ENCODE data around the gene FKBP3. TPM values are rescaled to one million over a fixed set of nuclear protein-coding genes. Genes with fewer than 3 reads are reported as not detected.
A peak's percentile ranks its signal among the peaks of the same experiment; 100 is the strongest.
"Not testable (repeated sequence)": the region's sequence is repeated elsewhere in the genome, so short reads cannot be mapped to it uniquely, and the experiment has no call there.

The FKBP3 gene
- total RNA-seq, 2 experiments from 2014 or later = 47.6 to 50.8 TPM

GRCh38 chr14:45104561-45104960 lies 29.7 kb downstream of the FKBP3 start:
- H3K4me3 Mint-ChIP-seq = no peak overlapping the region
- peaks cover 40% of the 10 kb centered on the region for H3K36me3 Mint-ChIP-seq (ENCODE audit: low read depth)
- no peaks in the 10 kb centered on the region for H3K27me3 Mint-ChIP-seq (ENCODE audit: low read depth)
- intact Hi-C loops (cut with micrococcal nuclease) = no loop called here
- CTCF ChIA-PET = no interaction called here
- no peaks in the 10 kb centered on the region for H3K9me3 Mint-ChIP-seq
- H3K27ac Mint-ChIP-seq = no peak overlapping the region
- peaks cover 11% of the 10 kb centered on the region for H3K4me1 Mint-ChIP-seq (ENCODE audit: low read depth)
- DNase-seq = no peak

GRCh38 chr14:45103806-45104205 lies 30.5 kb downstream of the FKBP3 start:
- no peak for DNase-seq
- intact Hi-C loops (cut with micrococcal nuclease) = no loop called here
- peaks cover 8% of the 10 kb centered on the region for H3K4me1 Mint-ChIP-seq (ENCODE audit: low read depth)
- H3K27ac Mint-ChIP-seq = no peak overlapping the region
- H3K36me3 Mint-ChIP-seq (ENCODE audit: low read depth) = peaks cover 40% of the 10 kb centered on the region
- no peak overlapping the region for H3K4me3 Mint-ChIP-seq
- CTCF ChIA-PET = no interaction called here
- H3K9me3 Mint-ChIP-seq = no peaks in the 10 kb centered on the region
- H3K27me3 Mint-ChIP-seq (ENCODE audit: low read depth) = no peaks in the 10 kb centered on the region

GRCh38 chr14:45096218-45096617 lies 38.1 kb downstream of the FKBP3 start:
- no peak overlapping the region for H3K27ac Mint-ChIP-seq

DNA sequence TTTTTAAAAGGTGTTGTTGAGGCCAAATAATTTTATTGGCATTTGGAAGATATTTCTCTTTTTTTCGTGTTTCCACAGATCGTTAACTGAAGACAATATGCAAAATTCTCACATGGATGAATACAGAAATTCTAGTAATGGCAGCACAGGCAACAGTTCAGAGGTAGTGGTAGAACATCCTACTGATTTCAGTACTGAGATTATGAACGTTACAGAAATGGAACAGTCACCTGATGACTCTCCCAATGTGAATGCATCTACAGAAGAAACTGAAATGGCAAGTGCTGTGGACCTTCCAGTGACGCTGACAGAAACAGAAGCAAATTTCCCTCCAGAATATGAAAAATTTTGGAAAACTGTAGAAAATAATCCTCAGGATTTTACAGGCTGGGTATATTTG lies 39.1 kb downstream of the FKBP3 start:
- DNase-seq = no peak
- Mint-ChIP-seq H3K27me3 (ENCODE audit: low read depth) (no peaks in the 10 kb centered on the region), H3K36me3 (ENCODE audit: low read depth) (peaks cover 50% of the 10 kb centered on the region), H3K4me3 (no peak overlapping the region), H3K4me1 (ENCODE audit: low read depth) (peaks cover 44% of the 10 kb centered on the region), H3K27ac (no peak overlapping the region), H3K9me3 (no peaks in the 10 kb centered on the region)
- CTCF ChIA-PET = interaction anchor here (0.6 kb wide), 1 partner anchor 66 kb away, joined by 3 read pairs; no protein-coding TSS in a partner anchor
- intact Hi-C loops (cut with micrococcal nuclease) = loop anchor here (1.0 kb wide), 1 partner anchor 10 kb away; no protein-coding TSS in a partner anchor

More at GRCh38 chr14:45096218-45096617, 38.1 kb downstream of the FKBP3 start:
- CTCF ChIA-PET = interaction anchor here (0.6 kb wide), 1 partner anchor 27 kb away, joined by 3 read pairs; no protein-coding TSS in a partner anchor
- peaks cover 56% of the 10 kb centered on the region for H3K36me3 Mint-ChIP-seq (ENCODE audit: low read depth)
- no peak for DNase-seq
- no peaks in the 10 kb centered on the region for H3K27me3 Mint-ChIP-seq (ENCODE audit: low read depth)
- intact Hi-C loops (cut with micrococcal nuclease) = no loop called here
- H3K4me1 Mint-ChIP-seq (ENCODE audit: low read depth) = peaks cover 33% of the 10 kb centered on the region
- no peak overlapping the region for H3K4me3 Mint-ChIP-seq
- no peaks in the 10 kb centered on the region for H3K9me3 Mint-ChIP-seq

- intact Hi-C loops (cut with micrococcal nuclease) = no loop called here
- no peaks in the 10 kb centered on the region for H3K9me3 Mint-ChIP-seq
- H3K27ac Mint-ChIP-seq = no peak overlapping the region
- peaks cover 45% of the 10 kb centered on the region for H3K36me3 Mint-ChIP-seq (ENCODE audit: low read depth)
- no peaks in the 10 kb centered on the region for H3K27me3 Mint-ChIP-seq (ENCODE audit: low read depth)
- H3K4me3 Mint-ChIP-seq = no peak overlapping the region
- CTCF ChIA-PET = no interaction called here
- no peak for DNase-seq
- peaks cover 50% of the 10 kb centered on the region for H3K4me1 Mint-ChIP-seq (ENCODE audit: low read depth)
Observed at GRCh38 chr14:45094275-45094674, 40.0 kb downstream of the FKBP3 start.

GRCh38 chr14:45091710-45092109 lies 42.6 kb downstream of the FKBP3 start:
- H3K4me1 Mint-ChIP-seq (ENCODE audit: low read depth) = peaks cover 68% of the 10 kb centered on the region
- CTCF ChIA-PET = no interaction called here

GRCh38 chr14:45089813-45090212 lies 44.5 kb downstream of the FKBP3 start:
- Mint-ChIP-seq H3K9me3 (no peaks in the 10 kb centered on the region), H3K36me3 (ENCODE audit: low read depth) (peaks cover 28% of the 10 kb centered on the region), H3K27ac (peak overlapping the region; percentile 3), H3K4me1 (ENCODE audit: low read depth) (peaks cover 76% of the 10 kb centered on the region), H3K27me3 (ENCODE audit: low read depth) (no peaks in the 10 kb centered on the region), H3K4me3 (no peak overlapping the region)
- peak; percentile 44 for DNase-seq
- intact Hi-C loops (cut with micrococcal nuclease) = loop anchor here (1.0 to 2.0 kb wide), 5 partner anchors 24 to 193 kb away; partner anchors contain the start of genes FKBP3 and KLHL28
- CTCF ChIA-PET = interaction anchor here (0.8 to 0.9 kb wide), 2 partner anchors 10 to 24 kb away, joined by 3 to 4 read pairs; no protein-coding TSS in a partner anchor

More at GRCh38 chr14:45091710-45092109, 42.6 kb downstream of the FKBP3 start:
- intact Hi-C loops (cut with micrococcal nuclease) = no loop called here
- H3K27me3 Mint-ChIP-seq (ENCODE audit: low read depth) = no peaks in the 10 kb centered on the region
- no peak overlapping the region for H3K27ac Mint-ChIP-seq
- no peak overlapping the region for H3K4me3 Mint-ChIP-seq
- no peak for DNase-seq
- H3K36me3 Mint-ChIP-seq (ENCODE audit: low read depth) = peaks cover 33% of the 10 kb centered on the region
- H3K9me3 Mint-ChIP-seq = no peaks in the 10 kb centered on the region

DNA sequence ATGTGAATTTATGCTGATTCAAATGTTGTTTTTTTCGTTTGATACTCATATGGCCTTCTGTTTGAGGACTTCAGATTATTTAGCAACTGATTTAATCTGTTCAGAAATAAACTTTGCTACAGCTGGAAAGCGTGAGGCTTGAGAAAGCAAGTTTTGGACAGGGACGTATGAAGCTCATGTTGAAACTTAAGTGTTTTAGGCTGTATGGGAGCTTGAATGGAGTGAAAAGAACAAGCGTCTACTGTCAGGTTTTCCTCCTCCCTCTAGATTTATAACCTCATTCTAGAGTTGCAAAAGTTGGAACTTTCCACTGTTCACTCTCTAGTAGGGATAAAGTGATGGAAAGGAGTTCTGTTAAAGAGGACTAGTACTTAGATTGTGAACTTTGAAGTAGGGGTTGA lies 49.3 kb downstream of the FKBP3 start:
- Mint-ChIP-seq H3K27ac (peak overlapping the region; percentile 93), H3K27me3 (ENCODE audit: low read depth) (no peaks in the 10 kb centered on the region), H3K9me3 (no peaks in the 10 kb centered on the region), H3K4me3 (peak overlapping the region; percentile 96), H3K36me3 (ENCODE audit: low read depth) (peaks cover 14% of the 10 kb centered on the region), H3K4me1 (ENCODE audit: low read depth) (peaks cover 56% of the 10 kb centered on the region)
- DNase-seq = no peak
- CTCF ChIA-PET = no interaction called here
- intact Hi-C loops (cut with micrococcal nuclease) = loop anchor here (1.0 kb wide), 6 partner anchors 10 to 188 kb away; partner anchors contain the start of genes FKBP3, MIS18BP1 and TOGARAM1

DNA sequence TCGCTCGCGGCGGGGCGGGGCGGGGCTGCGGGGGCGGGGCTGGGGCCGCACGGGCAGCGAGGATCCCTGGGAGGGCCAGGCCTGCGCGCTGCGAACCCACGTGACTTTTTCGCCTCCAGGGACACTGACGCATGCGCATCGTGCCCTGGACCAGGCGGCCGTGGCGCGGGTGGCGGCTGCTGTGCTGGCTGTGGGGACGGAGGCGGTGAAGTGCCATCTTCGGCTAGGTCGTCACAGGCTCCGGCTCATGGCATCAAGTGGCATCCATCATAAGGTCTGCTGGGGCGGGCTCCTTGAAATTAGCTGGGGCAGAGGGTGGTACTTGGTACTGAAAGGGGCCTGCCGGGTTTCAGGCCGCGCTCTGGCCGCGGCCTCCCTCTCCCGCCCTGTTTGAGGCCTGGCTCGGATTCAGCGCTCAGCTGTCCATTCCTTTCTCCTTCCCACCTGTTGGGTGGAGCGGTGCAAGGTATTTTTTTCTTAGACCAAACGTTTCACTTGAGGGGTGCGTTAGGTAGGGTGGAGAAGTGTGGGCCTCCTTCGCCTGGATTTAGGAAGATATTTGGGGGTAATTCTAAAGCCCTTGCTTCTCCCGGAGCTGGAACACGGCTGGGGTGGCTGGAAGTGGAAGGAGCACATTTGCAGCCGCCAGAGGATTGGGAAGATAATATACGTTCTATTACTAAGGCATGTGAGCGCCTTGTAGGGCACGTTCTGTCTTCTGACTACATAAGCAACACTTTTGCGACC lies 50.1 kb downstream of the FKBP3 start, which contains the start of gene PRPF39:
PRPF39 (plus strand) TSS at position 141 of the 747 bp plus-strand sequence. CDS start 11,124 bp downstream, outside the sequence.
- DNase-seq = peak; percentile 94
- H3K4me3 Mint-ChIP-seq = peak within 1 kb of the TSS; percentile 96
- peaks cover 49% of the 10 kb centered on the region for H3K4me1 Mint-ChIP-seq (ENCODE audit: low read depth)
- no peaks in the 10 kb centered on the region for H3K9me3 Mint-ChIP-seq
- H3K36me3 Mint-ChIP-seq (ENCODE audit: low read depth) = peaks cover 14% of the 10 kb centered on the region
- no peaks in the 10 kb centered on the region for H3K27me3 Mint-ChIP-seq (ENCODE audit: low read depth)
- CTCF ChIA-PET = interaction anchor here (0.6 kb wide), 1 partner anchor 127 kb away, joined by 3 read pairs; no protein-coding TSS in a partner anchor
- intact Hi-C loops (cut with micrococcal nuclease) = loop anchor here (1.0 kb wide), 5 partner anchors 30 to 187 kb away; partner anchors contain the start of genes FKBP3, MIS18BP1 and TOGARAM1
- H3K27ac Mint-ChIP-seq = peak within 1 kb of the TSS; percentile 93

DNA sequence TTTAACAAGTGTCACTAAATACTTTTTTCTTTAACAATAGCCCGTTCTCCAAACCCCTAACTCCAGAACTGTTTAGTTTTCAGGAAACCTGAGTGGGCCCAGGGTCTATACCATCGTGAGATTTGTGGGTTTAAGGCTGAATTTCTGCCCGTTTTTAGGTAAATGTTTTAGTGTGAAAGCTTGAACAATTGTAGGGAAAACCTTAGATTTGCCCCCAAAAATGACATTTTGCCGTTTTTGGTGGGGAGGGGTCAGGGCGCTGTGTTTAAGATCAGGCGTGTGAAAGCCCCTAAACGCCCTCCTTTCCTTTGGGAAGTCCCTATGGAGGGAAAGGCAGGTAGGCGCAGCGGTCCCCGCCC lies 50.7 kb downstream of the FKBP3 start:
- CTCF ChIA-PET = interaction anchor here (0.6 kb wide), 1 partner anchor 126 kb away, joined by 3 read pairs; no protein-coding TSS in a partner anchor
- intact Hi-C loops (cut with micrococcal nuclease) = no loop called here
- H3K9me3 Mint-ChIP-seq = no peaks in the 10 kb centered on the region
- peaks cover 14% of the 10 kb centered on the region for H3K36me3 Mint-ChIP-seq (ENCODE audit: low read depth)
- no peak for DNase-seq
- peaks cover 43% of the 10 kb centered on the region for H3K4me1 Mint-ChIP-seq (ENCODE audit: low read depth)
- peak overlapping the region; percentile 82 for H3K27ac Mint-ChIP-seq
- peak overlapping the region; percentile 96 for H3K4me3 Mint-ChIP-seq
- H3K27me3 Mint-ChIP-seq (ENCODE audit: low read depth) = no peaks in the 10 kb centered on the region

GRCh38 chr14:45082420-45082819 lies 51.9 kb downstream of the FKBP3 start:
- no peak overlapping the region for H3K4me3 Mint-ChIP-seq
- H3K4me1 Mint-ChIP-seq (ENCODE audit: low read depth) = peaks cover 33% of the 10 kb centered on the region
- H3K27me3 Mint-ChIP-seq (ENCODE audit: low read depth) = no peaks in the 10 kb centered on the region
- CTCF ChIA-PET = no interaction called here
- peaks cover 12% of the 10 kb centered on the region for H3K36me3 Mint-ChIP-seq (ENCODE audit: low read depth)
- H3K9me3 Mint-ChIP-seq = no peaks in the 10 kb centered on the region
- no peak overlapping the region for H3K27ac Mint-ChIP-seq
- no peak for DNase-seq
- intact Hi-C loops (cut with micrococcal nuclease) = no loop called here

- H3K9me3 Mint-ChIP-seq; H3K36me3 Mint-ChIP-seq (ENCODE audit: low read depth); DNase-seq; CTCF ChIA-PET; H3K27me3 Mint-ChIP-seq (ENCODE audit: low read depth); intact Hi-C loops (cut with micrococcal nuclease); H3K4me3 Mint-ChIP-seq; H3K27ac Mint-ChIP-seq: not testable (repeated sequence)
- H3K4me1 Mint-ChIP-seq (ENCODE audit: low read depth) = peaks cover 21% of the 10 kb centered on the region
Observed at GRCh38 chr14:45081096-45081495, 53.2 kb downstream of the FKBP3 start.
